K562 (cell line): ENCODE results near the gene ABCC6. TPM values are rescaled to one million over a fixed set of nuclear protein-coding genes. Genes with fewer than 3 reads are reported as not detected.

Source experiments
- ATAC-seq: fragments of 200-7000 bp; cut with Tn5 transposase; 3 replicates; pipeline ENCODE4 v1.9.1; 2020; ENCODE audit warnings: moderate library complexity
- BruUV-seq: library from RNA; stranded (reverse); fragments of 400-500 nt; replicated peaks from 2 replicates; lab custom pipeline; 2021; lab: Mats Ljungman, UMichigan
- CTCF ChIA-PET: fragments of 300-600 bp; formaldehyde crosslinking; extraction: SDS; loops from one replicate; lab custom pipeline; 2021; ENCODE audit warnings: low intra/inter-chr PET ratio; lab: Yijun Ruan, JAX
- POLR2A ChIA-PET: fragments of 300-600, 350-650 bp; sonication (Branson Sonifier 250); formaldehyde crosslinking; extraction: SDS; loops from one replicate; lab custom pipeline; 2021; ENCODE audit warnings: antibody characterized with exemption, inconsistent platforms; lab: Yijun Ruan, JAX
- DNase-seq, 4 experiments: peaks; one replicate each; pipeline versions ENCODE4 v3.0.0 to v3.0.0-alpha.2; 2011 to 2018; ENCODE audit warnings: low spot score in 3 of 4, mixed read lengths in 3 of 4; ENCODE audit errors: extremely low read depth in 1 of 4
- FAIRE-seq: peaks from 2 replicates; lab custom pipeline; 2011; peaks lifted over from hg19 to GRCh38; lab: Jason Lieb, UNC
- H2AFZ ChIP-seq: 2 replicates; pipeline ENCODE4 v1.6.0; 2011; ENCODE audit warnings: low read depth, low read length, control low read depth, inconsistent platforms
- H3K27ac ChIP-seq: fragments of 200-600 bp; 3 replicates; pipeline ENCODE4 v1.8.0; 2011; ENCODE audit warnings: low read depth, mild to moderate bottlenecking, control low read depth, inconsistent platforms, low read length, moderate library complexity, mixed read lengths; ENCODE audit errors: extremely low read depth
- H3K27me3 ChIP-seq, 2 experiments: fragments of 300-600 bp in 1 of 2; 2 replicates in 1 of 2; 3 replicates in 1 of 2; pipeline versions ENCODE4 v1.6.0 to v1.8.0; 2011; ENCODE audit warnings: inconsistent platforms in 2 of 2, low read length in 2 of 2, mild to moderate bottlenecking in 1 of 2, mixed read lengths in 1 of 2, moderate library complexity in 1 of 2; ENCODE audit not compliant: control insufficient read depth in 2 of 2, insufficient read depth in 2 of 2
- H3K36me3 ChIP-seq: fragments of 300-600 bp; 3 replicates; pipeline ENCODE4 v1.8.0; 2011; ENCODE audit warnings: mild to moderate bottlenecking, low read length, inconsistent platforms; ENCODE audit not compliant: control insufficient read depth, insufficient read depth
- H3K4me1 ChIP-seq, 2 experiments: fragments of 200-600 bp in 1 of 2; replicated peaks in 1 of 2; 2 replicates in 1 of 2; 3 replicates in 1 of 2; pipeline versions ENCODE4 v1.5.1 to v1.8.0; 2011; ENCODE audit warnings: inconsistent platforms in 2 of 2, low read length in 2 of 2, mild to moderate bottlenecking in 1 of 2, mixed read lengths in 1 of 2, moderate library complexity in 1 of 2; ENCODE audit not compliant: control insufficient read depth in 2 of 2, insufficient read depth in 2 of 2
- H3K4me2 ChIP-seq: 2 replicates; pipeline ENCODE4 v1.6.1; 2011; ENCODE audit warnings: low read length, control low read depth, inconsistent platforms, mixed read lengths; ENCODE audit not compliant: insufficient read depth
- H3K4me3 ChIP-seq: fragments of 200-600 bp; sonication (generic), shearing (Covaris generic); 2 replicates; pipeline ENCODE4 v1.5.1; 2016; ENCODE audit warnings: control low read depth, inconsistent platforms
- H3K79me2 ChIP-seq: fragments of 200-600 bp; 3 replicates; pipeline ENCODE4 v1.8.0; 2011; ENCODE audit warnings: low read length, inconsistent platforms; ENCODE audit not compliant: control insufficient read depth, insufficient read depth
- H3K9ac ChIP-seq, 2 experiments: 2 replicates each; pipeline versions ENCODE4 v1.6.0 to v1.6.1; 2011; ENCODE audit warnings: low read depth in 2 of 2, low read length in 2 of 2, control low read depth in 1 of 2, inconsistent platforms in 1 of 2, mild to moderate bottlenecking in 1 of 2, mixed read lengths in 1 of 2; ENCODE audit not compliant: insufficient read depth in 1 of 2
- H3K9me1 ChIP-seq: one replicate; pipeline ENCODE4 v1.6.0; 2011; ENCODE audit warnings: inconsistent platforms, mild to moderate bottlenecking, low read length, moderate library complexity; ENCODE audit not compliant: control insufficient read depth, insufficient read depth
- H3K9me3 ChIP-seq: replicated peaks from 2 replicates; pipeline ENCODE4 v1.5.1; 2011; ENCODE audit warnings: low read depth, low read length, inconsistent platforms; ENCODE audit not compliant: control insufficient read depth, insufficient read depth
- H4K20me1 ChIP-seq: replicated peaks from 2 replicates; pipeline ENCODE4 v1.6.1; 2011; ENCODE audit warnings: low read length, inconsistent platforms, mixed read lengths; ENCODE audit not compliant: control insufficient read depth, insufficient read depth
- DMBX1 ChIP-seq: fragments of 250-450 bp; sonication (Bioruptor Pico); IDR thresholded peaks from 2 replicates; pipeline ENCODE4 v1.8.0; 2022; ENCODE audit warnings: inconsistent platforms, mild to moderate bottlenecking, moderate library complexity, borderline replicate concordance
- EGR1 ChIP-seq: fragments of 450-650 bp; conservative IDR thresholded peaks from 2 replicates; pipeline ENCODE4 v1.6.1; 2017; ENCODE audit warnings: mild to moderate bottlenecking
- ESRRA ChIP-seq: fragments of 450-650 bp; IDR thresholded peaks from 2 replicates; pipeline ENCODE4 v1.6.1; 2014; ENCODE audit warnings: low read depth, mild to moderate bottlenecking, moderate library complexity, borderline replicate concordance
- GATAD2B ChIP-seq: fragments of 450-650 bp; IDR thresholded peaks from 2 replicates; pipeline ENCODE4 v1.6.1; 2017; ENCODE audit warnings: mild to moderate bottlenecking, borderline replicate concordance
- GMEB1 ChIP-seq: fragments of 250-450 bp; sonication (Bioruptor Pico); IDR thresholded peaks from 2 replicates; pipeline ENCODE4 v1.4.0; 2020; ENCODE audit warnings: mild to moderate bottlenecking
- HBP1 ChIP-seq: fragments of 450-650 bp; formaldehyde crosslinking; IDR thresholded peaks from 2 replicates; pipeline ENCODE4 v1.4.0; 2022; ENCODE audit warnings: missing genetic modification characterization
- NFXL1 ChIP-seq: fragments of 450-650 bp; formaldehyde crosslinking; IDR thresholded peaks from 2 replicates; pipeline ENCODE4 v1.4.0; 2021; ENCODE audit warnings: mild to moderate bottlenecking
- THRB ChIP-seq: fragments of 450-650 bp; formaldehyde crosslinking; conservative IDR thresholded peaks from 2 replicates; pipeline ENCODE4 v1.4.0; 2022; ENCODE audit warnings: mild to moderate bottlenecking, missing genetic modification characterization
- WGBS: fragments of 100-300 bp; shearing (Covaris generic); methylation state at CpG from one replicate; pipeline ENCODE4 v1.1.6; 2016; ENCODE audit warnings: low coverage, mixed read lengths; ENCODE audit not compliant: insufficient coverage; ENCODE audit errors: missing lambda C conversion rate; 5-methylcytosine and 5-hydroxymethylcytosine counted together
- in situ Hi-C: fragments of 300-500 bp; cut with MboI; formaldehyde crosslinking; loops from 4 replicates; pipeline ENCODE4 v1.15.0; 2018; ENCODE audit warnings: inconsistent platforms, mixed read lengths
- intact Hi-C: fragments of 100-400 bp; cut with micrococcal nuclease; formaldehyde crosslinking; loops from 2 replicates; pipeline ENCODE4 v1.14.2; 2022
- polyA plus RNA-seq, 8 experiments: library from polyadenylated mRNA; depleted of rRNA in 4 of 8; stranded (reverse) in 5 of 8; unstranded in 3 of 8; fragments of >200 nt; fragmentation: Nextera tagmentation in 2 of 8; fragmentation: Illumina TruSeq in 1 of 8; extraction: Ambion mirVana in 2 of 8; extraction: Trizol in 1 of 8; gene quantifications; 2 replicates each; pipeline versions ENCODE4 v1.2.1 to v1.2.3, GENCODE V29; 2011 to 2014; ENCODE audit warnings: inconsistent platforms in 1 of 8, missing spikeins in 1 of 8
- total RNA-seq, 7 experiments: library from RNA; depleted of rRNA in 6 of 7; stranded (reverse); fragments of >200 nt in 6 of 7; fragmentation: Illumina TruSeq in 2 of 7; extraction: Trizol in 2 of 7; gene quantifications; 2 replicates each; pipeline versions ENCODE4 v1.2.1 to v1.2.3, GENCODE V29; 2011 to 2021; ENCODE audit warnings: low replicate concordance in 1 of 7
- TF ChIP-seq, protein P1 (sequence below): IDR thresholded peaks from 2 replicates; pipeline ENCODE4 v1.6.1; 2016; ENCODE audit warnings: missing genetic modification characterization, missing compliant biosample characterization

Gene ABCC6
- total and polyA plus RNA-seq, 9 of the 15 experiments (the other 6 are each of a cell fraction or from before 2014, with no cell fraction given): 0.03 to 0.46 (median 0.07) TPM; not detected in 4

- BruUV-seq: no TSS peak
- intact Hi-C loops: no loop called here
Observed at GRCh38 chr16:16197331-16197730, 26.0 kb downstream of the ABCC6 start.

More at GRCh38 chr16:16197331-16197730, 26.0 kb downstream of the ABCC6 start:
- Histone ChIP-seq H2AFZ (no peak overlapping the region), H3K27me3 (no peaks in the 10 kb centered on the region), H3K9ac (no peak overlapping the region), H4K20me1 (no peaks in the 10 kb centered on the region), H3K4me3 (no peak overlapping the region), H3K36me3 (no peaks in the 10 kb centered on the region), H3K79me2 (no peaks in the 10 kb centered on the region), H3K27ac (no peak overlapping the region), H3K9me3 (no peaks in the 10 kb centered on the region), H3K9me1 (no peaks in the 10 kb centered on the region), H3K4me1 (peaks cover 0 to 3% of the 10 kb centered on the region in 2 experiments; a peak in 2 of 5 replicates), H3K4me2 (no peak overlapping the region)
- POLR2A ChIA-PET: no interaction called here
- in situ Hi-C loops: no loop called here
- TF ChIP-seq DMBX1 (CRISPR knock-in tag) (no peak), THRB (CRISPR knock-in tag) (0 out of 2 replicates have a peak, but pooled peaks have one; percentile 17), ESRRA (peak; percentile 72), HBP1 (CRISPR knock-in tag) (0 out of 2 replicates have a peak, but pooled peaks have one; percentile 53), GATAD2B (no peak), EGR1 (peak; percentile 61), NFXL1 (CRISPR knock-in tag) (no peak), GMEB1 (no peak)
- TF ChIP-seq, protein P1, sequence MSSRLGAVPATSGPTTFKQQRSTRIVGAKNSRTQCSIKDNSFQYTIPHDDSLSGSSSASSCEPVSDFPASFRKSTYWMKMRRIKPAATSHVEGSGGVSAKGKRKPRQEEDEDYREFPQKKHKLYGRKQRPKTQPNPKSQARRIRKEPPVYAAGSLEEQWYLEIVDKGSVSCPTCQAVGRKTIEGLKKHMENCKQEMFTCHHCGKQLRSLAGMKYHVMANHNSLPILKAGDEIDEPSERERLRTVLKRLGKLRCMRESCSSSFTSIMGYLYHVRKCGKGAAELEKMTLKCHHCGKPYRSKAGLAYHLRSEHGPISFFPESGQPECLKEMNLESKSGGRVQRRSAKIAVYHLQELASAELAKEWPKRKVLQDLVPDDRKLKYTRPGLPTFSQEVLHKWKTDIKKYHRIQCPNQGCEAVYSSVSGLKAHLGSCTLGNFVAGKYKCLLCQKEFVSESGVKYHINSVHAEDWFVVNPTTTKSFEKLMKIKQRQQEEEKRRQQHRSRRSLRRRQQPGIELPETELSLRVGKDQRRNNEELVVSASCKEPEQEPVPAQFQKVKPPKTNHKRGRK: peak; percentile 36; the same call in 1 of the 2 replicates
- CTCF ChIA-PET: no interaction called here
- 25% methylated on average over 1 of the region's 3 CpGs for WGBS
- DNase-seq (no peak), FAIRE-seq (no peak), ATAC-seq (no peak)
